Activated CD4-positive, alpha-beta T cell treated with anti-CD3 and anti-CD28 coated beads, Interleukin-2, amount 10 ng/mL, durations not matched to agents 7 days and 5 days (primary cell): Measurements from ENCODE around the gene NR1I3. TPM values are rescaled to one million over a fixed set of nuclear protein-coding genes. Genes with fewer than 3 reads are reported as not detected.
A peak's percentile ranks its signal among the peaks of the same experiment; 100 is the strongest.

ENCODE experiments used
- CTCF ChIA-PET: fragments of 350-600 bp; sonication (Branson Sonifier 250); formaldehyde crosslinking; loops from one replicate; lab custom pipeline; 2021; ENCODE audit warnings: antibody characterized with exemption; lab: Charles Lee
- POLR2A ChIA-PET: fragments of 350-600 bp; sonication (Branson Sonifier 250); formaldehyde crosslinking; loops from one replicate; lab custom pipeline; 2021; ENCODE audit warnings: antibody characterized with exemption; lab: Charles Lee
- DNase-seq: peaks from one replicate; pipeline ENCODE4 v3.0.0-alpha.2; 2020
- H3K27ac Mint-ChIP-seq: one replicate; pipeline ENCODE4 v1.8.0; 2021; ENCODE audit warnings: mild to moderate bottlenecking, moderate library complexity, mixed read lengths
- H3K27me3 Mint-ChIP-seq: one replicate; pipeline ENCODE4 v1.8.0; 2021; ENCODE audit warnings: mixed read lengths
- H3K36me3 Mint-ChIP-seq: one replicate; pipeline ENCODE4 v1.8.0; 2021; ENCODE audit warnings: low read depth, mixed read lengths
- H3K4me1 Mint-ChIP-seq: one replicate; pipeline ENCODE4 v1.8.0; 2021; ENCODE audit warnings: mixed read lengths
- H3K4me3 Mint-ChIP-seq: one replicate; pipeline ENCODE4 v1.8.0; 2021; ENCODE audit warnings: mild to moderate bottlenecking, moderate library complexity, mixed read lengths
- H3K9me3 Mint-ChIP-seq: one replicate; pipeline ENCODE4 v1.8.0; 2021; ENCODE audit warnings: mixed read lengths
- total RNA-seq, 2 experiments: library from RNA; stranded (reverse); gene quantifications; one replicate each; pipeline ENCODE4 v1.2.3, GENCODE V29; 2021

Gene NR1I3
- total RNA-seq = not detected

GRCh38 chr1:161238039-161238473 lies at the start of gene NR1I3:
TSS of gene NR1I3 (minus strand) at chr1:161238203. CDS start at chr1:161236565, 1,638 bp downstream.
- DNase-seq = no peak
- no peak within 1 kb of the TSS for H3K4me3 Mint-ChIP-seq
- no peaks in the 10 kb centered on the region for H3K4me1 Mint-ChIP-seq
- H3K27me3 Mint-ChIP-seq = peaks cover 17% of the 10 kb centered on the region
- no peaks in the 10 kb centered on the region for H3K9me3 Mint-ChIP-seq
- CTCF ChIA-PET = interaction anchor here (0.6 to 2.7 kb wide), 2 partner anchors 13 to 93 kb away, joined by 3 to 14 read pairs; partner anchors contain the start of gene TOMM40L
- H3K36me3 Mint-ChIP-seq = no peaks in the 10 kb centered on the region
- POLR2A ChIA-PET = no interaction called here
- H3K27ac Mint-ChIP-seq = no peak within 1 kb of the TSS

DNA sequence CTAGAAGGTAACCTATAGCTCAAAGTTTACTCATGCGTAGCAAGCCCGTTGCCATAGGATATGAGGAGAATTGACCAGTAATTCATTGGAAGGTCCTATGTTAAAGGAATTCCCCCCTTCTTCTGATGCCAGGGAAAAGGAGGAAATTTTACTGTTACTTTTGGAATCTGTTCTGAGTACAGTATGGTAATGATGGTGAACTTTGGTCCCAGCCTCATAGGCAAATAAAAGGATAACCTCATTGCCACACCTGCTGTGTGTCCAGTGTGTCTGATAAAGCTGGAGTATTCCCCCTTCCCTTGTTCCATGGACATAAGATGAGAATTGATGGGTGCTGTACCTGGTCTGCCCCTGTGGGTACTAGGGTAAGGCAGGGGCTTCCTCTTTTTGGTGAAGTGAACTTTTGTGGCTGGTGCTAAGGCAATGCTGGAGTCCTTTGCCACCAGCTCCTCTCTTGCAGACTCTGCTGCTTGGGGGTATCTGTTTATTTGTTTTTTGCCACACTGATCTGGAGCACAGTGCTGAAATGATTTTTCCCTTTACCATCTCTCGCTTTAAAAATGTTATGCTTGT lies 49.6 kb upstream of the NR1I3 start:
- Mint-ChIP-seq H3K9me3 (no peaks in the 10 kb centered on the region), H3K4me3 (no peak overlapping the region), H3K27ac (no peak overlapping the region), H3K4me1 (peaks cover 1% of the 10 kb centered on the region), H3K36me3 (peaks cover 1% of the 10 kb centered on the region), H3K27me3 (peaks cover 11% of the 10 kb centered on the region)
- no peak for DNase-seq
- CTCF ChIA-PET = interaction anchor here (0.6 kb wide), 2 partner anchors 11 to 26 kb away, joined by 4 read pairs; no protein-coding TSS in a partner anchor
- POLR2A ChIA-PET = no interaction called here

- H3K4me1 Mint-ChIP-seq = no peaks in the 10 kb centered on the region
- H3K9me3 Mint-ChIP-seq = no peaks in the 10 kb centered on the region
- no peaks in the 10 kb centered on the region for H3K36me3 Mint-ChIP-seq
- H3K27ac Mint-ChIP-seq = peak overlapping the region; percentile 60
- CTCF ChIA-PET = no interaction called here
- no peak overlapping the region for H3K4me3 Mint-ChIP-seq
- H3K27me3 Mint-ChIP-seq = peaks cover 11% of the 10 kb centered on the region
- POLR2A ChIA-PET = no interaction called here
- DNase-seq = no peak
These were observed 47.5 kb upstream of the NR1I3 start for GRCh38 chr1:161285521-161285920.

- Mint-ChIP-seq H3K27me3 (peaks cover 11% of the 10 kb centered on the region), H3K4me1 (no peaks in the 10 kb centered on the region), H3K9me3 (no peaks in the 10 kb centered on the region), H3K27ac (no peak overlapping the region), H3K36me3 (no peaks in the 10 kb centered on the region), H3K4me3 (no peak overlapping the region)
- POLR2A ChIA-PET = no interaction called here
- CTCF ChIA-PET = no interaction called here
- DNase-seq = no peak
These were observed 47.1 kb upstream of the NR1I3 start for GRCh38 chr1:161285113-161285512.

DNA sequence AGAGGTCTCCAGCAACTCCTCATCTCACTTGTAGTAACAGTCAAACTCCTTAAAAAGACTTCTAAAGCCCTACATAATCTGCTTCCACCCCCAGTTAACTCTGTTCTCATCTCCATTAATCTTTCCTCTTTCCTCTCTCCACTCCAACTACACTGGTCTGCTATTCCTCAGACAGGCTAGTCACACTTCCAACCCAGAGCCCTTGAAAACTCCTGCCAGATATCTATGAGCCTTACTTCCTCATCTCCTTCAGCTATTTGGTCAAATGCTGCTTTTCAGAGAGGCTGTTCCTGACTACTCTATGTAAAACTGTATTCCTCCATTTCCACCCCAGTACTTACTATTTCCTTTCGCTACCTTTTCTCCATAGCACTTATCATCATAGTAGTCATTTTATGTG lies 45.0 kb upstream of the NR1I3 start:
- H3K27ac Mint-ChIP-seq = no peak overlapping the region
- H3K36me3 Mint-ChIP-seq = no peaks in the 10 kb centered on the region
- no peaks in the 10 kb centered on the region for H3K4me1 Mint-ChIP-seq
- H3K27me3 Mint-ChIP-seq = peaks cover 16% of the 10 kb centered on the region
- H3K4me3 Mint-ChIP-seq = no peak overlapping the region
- ChIA-PET POLR2A (no interaction called here), CTCF (no interaction called here)
- no peaks in the 10 kb centered on the region for H3K9me3 Mint-ChIP-seq
- no peak for DNase-seq

- H3K9me3 Mint-ChIP-seq = no peaks in the 10 kb centered on the region
- POLR2A ChIA-PET = no interaction called here
- no peak overlapping the region for H3K4me3 Mint-ChIP-seq
- CTCF ChIA-PET = interaction anchor here (0.7 kb wide), 1 partner anchor 16 kb away, joined by 3 read pairs; no protein-coding TSS in a partner anchor
- no peak for DNase-seq
- H3K36me3 Mint-ChIP-seq = no peaks in the 10 kb centered on the region
- no peak overlapping the region for H3K27ac Mint-ChIP-seq
- H3K27me3 Mint-ChIP-seq = peaks cover 27% of the 10 kb centered on the region
- H3K4me1 Mint-ChIP-seq = no peaks in the 10 kb centered on the region
These were observed 36.9 kb upstream of the NR1I3 start for GRCh38 chr1:161274874-161275273.

- CTCF ChIA-PET = interaction anchor here (1.6 kb wide), 1 partner anchor 41 kb away, joined by 3 read pairs; the partner anchor contains the start of gene SDHC
- Mint-ChIP-seq H3K9me3 (no peaks in the 10 kb centered on the region), H3K27ac (no peak overlapping the region), H3K4me1 (no peaks in the 10 kb centered on the region), H3K4me3 (no peak overlapping the region), H3K27me3 (peaks cover 24% of the 10 kb centered on the region), H3K36me3 (no peaks in the 10 kb centered on the region)
- POLR2A ChIA-PET = no interaction called here
- DNase-seq = no peak
These were observed 35.4 kb upstream of the NR1I3 start for GRCh38 chr1:161273402-161273801.

- Mint-ChIP-seq H3K9me3 (no peaks in the 10 kb centered on the region), H3K4me3 (no peak overlapping the region), H3K27me3 (peaks cover 8% of the 10 kb centered on the region), H3K36me3 (no peaks in the 10 kb centered on the region), H3K27ac (no peak overlapping the region), H3K4me1 (peaks cover 4% of the 10 kb centered on the region)
- DNase-seq = no peak
- CTCF ChIA-PET = interaction anchor here (1.8 kb wide), 1 partner anchor 24 kb away, joined by 5 read pairs; no protein-coding TSS in a partner anchor
- POLR2A ChIA-PET = no interaction called here
These were observed 29.3 kb upstream of the NR1I3 start for GRCh38 chr1:161267321-161267720.

- H3K9me3 Mint-ChIP-seq = no peaks in the 10 kb centered on the region
- H3K27ac Mint-ChIP-seq = no peak overlapping the region
- no peaks in the 10 kb centered on the region for H3K36me3 Mint-ChIP-seq
- H3K27me3 Mint-ChIP-seq = peaks cover 9% of the 10 kb centered on the region
- peaks cover 4% of the 10 kb centered on the region for H3K4me1 Mint-ChIP-seq
- H3K4me3 Mint-ChIP-seq = no peak overlapping the region
- ChIA-PET CTCF (interaction anchor here (1.8 kb wide), 1 partner anchor 24 kb away, joined by 5 read pairs; no protein-coding TSS in a partner anchor), POLR2A (no interaction called here)
- DNase-seq = no peak
These were observed 28.8 kb upstream of the NR1I3 start for GRCh38 chr1:161266836-161267235.

- no peak overlapping the region for H3K27ac Mint-ChIP-seq
- no peaks in the 10 kb centered on the region for H3K9me3 Mint-ChIP-seq
- H3K4me1 Mint-ChIP-seq = peaks cover 5% of the 10 kb centered on the region
- CTCF ChIA-PET = interaction anchor here (1.8 kb wide), 1 partner anchor 25 kb away, joined by 5 read pairs; no protein-coding TSS in a partner anchor
- POLR2A ChIA-PET = no interaction called here
- DNase-seq = no peak
- no peak overlapping the region for H3K4me3 Mint-ChIP-seq
- no peaks in the 10 kb centered on the region for H3K36me3 Mint-ChIP-seq
- peaks cover 13% of the 10 kb centered on the region for H3K27me3 Mint-ChIP-seq
These were observed 28.2 kb upstream of the NR1I3 start for GRCh38 chr1:161266202-161266601.

GRCh38 chr1:161265305-161265704 lies 27.3 kb upstream of the NR1I3 start:
- Mint-ChIP-seq H3K4me1 (peaks cover 5% of the 10 kb centered on the region), H3K4me3 (no peak overlapping the region), H3K36me3 (no peaks in the 10 kb centered on the region), H3K9me3 (no peaks in the 10 kb centered on the region), H3K27me3 (peaks cover 22% of the 10 kb centered on the region), H3K27ac (no peak overlapping the region)
- POLR2A ChIA-PET = no interaction called here
- CTCF ChIA-PET = no interaction called here
- no peak for DNase-seq

DNA sequence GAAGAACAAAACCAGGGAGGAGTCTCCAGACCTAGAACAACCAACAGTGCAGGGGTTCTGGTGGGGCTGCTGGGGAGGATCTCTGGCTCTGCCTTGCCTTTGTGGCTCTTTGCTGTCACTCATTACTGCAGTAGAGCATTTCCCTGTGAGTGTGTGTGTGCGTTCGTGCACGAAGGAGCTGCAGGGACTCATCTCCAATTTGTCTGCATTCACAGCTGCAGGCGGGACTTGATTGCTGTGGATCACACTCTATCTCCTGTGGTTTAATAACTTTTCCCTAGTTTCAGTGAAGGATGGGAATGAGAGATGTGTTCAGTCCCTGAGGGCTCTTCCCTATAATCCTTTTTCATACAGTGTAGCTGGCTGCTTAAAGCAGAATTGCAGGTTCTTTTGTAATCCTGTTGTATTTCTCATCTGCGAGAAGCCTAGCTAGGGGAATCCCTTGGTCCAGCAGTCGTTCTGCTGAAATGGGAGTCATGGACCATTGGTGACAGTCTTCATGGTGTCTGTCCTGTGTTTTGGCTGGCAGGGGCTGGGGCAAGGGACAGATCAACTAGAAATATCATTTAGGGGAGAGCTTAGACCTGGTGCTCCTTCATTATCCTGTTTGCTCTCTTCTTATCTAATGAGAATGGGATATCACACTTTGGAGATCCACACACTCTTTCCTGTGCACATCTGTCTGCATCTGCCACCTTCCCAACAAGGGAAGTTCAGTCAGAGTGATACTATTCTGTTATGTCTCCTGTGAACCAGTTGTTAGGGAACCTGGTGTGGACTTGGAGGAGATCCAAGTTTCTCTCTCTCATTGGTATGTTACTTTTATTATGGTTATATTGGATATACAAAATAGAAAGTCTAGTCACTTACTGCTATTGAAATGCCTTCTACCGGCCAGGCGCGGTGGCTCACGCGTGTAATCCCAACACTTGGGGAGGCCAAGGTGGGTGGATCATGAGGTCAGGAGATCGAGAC lies 23.5 kb upstream of the NR1I3 start:
- Mint-ChIP-seq H3K27me3 (peaks cover 51% of the 10 kb centered on the region), H3K4me3 (no peak overlapping the region), H3K9me3 (peaks cover 16% of the 10 kb centered on the region), H3K4me1 (peaks cover 13% of the 10 kb centered on the region), H3K27ac (no peak overlapping the region), H3K36me3 (peaks cover 15% of the 10 kb centered on the region)
- DNase-seq = no peak
- POLR2A ChIA-PET = no interaction called here
- CTCF ChIA-PET = interaction anchor here (0.6 to 1.4 kb wide), 3 partner anchors 8 to 26 kb away, joined by 3 to 4 read pairs (median 4); no protein-coding TSS in a partner anchor
